ENCODE results near the gene CASK.

CASK gene

GRCh38 chrX:41827886-41828285 is 95.5 kb downstream of the CASK start:
- no peak for DNase-seq

GRCh38 chrX:41825796-41826195 is 97.6 kb downstream of the CASK start:
- DNase-seq, result no peak

DNA sequence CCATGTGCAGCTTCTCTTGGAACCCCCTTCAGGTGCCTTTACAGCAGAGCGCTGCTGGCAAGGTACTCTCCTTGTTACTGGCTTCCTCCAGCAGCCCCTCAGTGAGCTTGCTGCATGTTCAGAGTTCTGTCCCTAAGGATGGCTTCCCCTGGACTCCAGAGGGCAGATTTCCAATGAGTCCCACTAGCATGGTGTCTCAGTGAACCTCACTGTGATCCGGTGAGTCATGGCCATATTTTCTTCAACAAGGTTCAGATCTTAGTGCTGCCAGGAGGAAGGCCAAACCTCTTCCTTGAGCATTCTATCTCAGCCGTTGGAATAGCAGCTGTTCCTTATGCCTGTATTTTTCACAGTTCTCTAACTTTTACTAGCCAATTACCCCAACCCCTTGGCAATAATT is 98.8 kb downstream of the CASK start:
- no peak for DNase-seq

DNA sequence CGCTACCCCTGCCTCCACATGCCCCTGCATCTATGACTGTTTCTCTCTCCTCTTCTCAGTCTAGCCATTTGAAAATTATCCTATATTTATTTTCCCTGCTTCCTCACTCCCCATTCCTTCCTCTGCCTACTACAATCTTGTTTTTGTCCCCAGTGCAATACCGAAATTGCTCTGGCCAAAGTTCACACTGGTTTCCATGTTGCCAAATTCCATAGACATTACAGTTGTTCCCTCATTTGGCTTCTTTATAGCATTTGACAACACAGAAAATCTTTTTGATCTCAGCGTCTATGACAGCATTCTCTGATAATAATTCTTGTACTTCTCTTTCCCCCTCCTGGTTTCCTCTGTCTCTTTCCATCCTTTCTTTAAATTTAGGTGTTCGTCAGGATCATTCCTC is 100.0 kb downstream of the CASK start:
- no peak for DNase-seq

DNA sequence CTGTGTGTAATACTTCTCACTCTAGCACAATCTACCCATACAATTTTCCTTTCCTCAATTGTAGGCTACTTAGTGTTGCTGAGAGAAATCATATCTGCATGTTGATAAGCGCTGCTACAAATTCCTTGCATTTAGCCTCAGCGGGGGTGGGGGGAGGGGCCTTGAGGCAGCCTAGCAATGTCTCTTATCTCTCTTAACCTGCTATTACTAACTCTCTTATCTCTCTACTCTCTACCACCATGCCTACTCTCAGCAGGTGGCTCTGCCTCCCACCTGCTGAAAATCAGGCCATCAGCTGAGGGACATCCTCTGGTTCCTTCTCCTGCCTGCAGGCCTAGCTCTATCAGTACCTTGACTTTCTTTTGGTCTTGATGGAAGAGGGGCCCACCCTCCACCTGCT is 100.5 kb downstream of the CASK start:
- no peak for DNase-seq

GRCh38 chrX:41808047-41808446 is 115.3 kb downstream of the CASK start:
- DNase-seq, result no peak

DNA sequence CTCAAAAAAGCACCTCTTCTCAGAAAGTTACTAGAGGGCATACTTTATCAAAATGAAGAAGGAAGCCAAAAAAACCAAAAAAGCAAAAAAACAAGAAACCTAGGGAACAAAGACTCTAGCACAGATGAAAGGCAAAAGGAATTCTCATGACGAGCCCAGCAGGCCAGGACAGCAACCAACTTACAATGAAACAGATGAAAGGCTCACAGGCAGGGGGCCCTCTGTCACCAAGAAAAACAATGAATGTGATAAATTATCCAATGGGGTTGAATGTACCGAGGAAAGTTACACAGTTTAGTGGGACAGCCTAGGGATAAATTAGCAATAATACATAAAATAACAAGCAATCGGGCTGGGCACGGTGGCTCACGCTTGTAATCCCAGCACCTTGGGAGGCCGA is 120.4 kb downstream of the CASK start:
- DNase-seq, result no peak

- no peak for DNase-seq
Observed at GRCh38 chrX:41799661-41800060, 123.7 kb downstream of the CASK start.

DNA sequence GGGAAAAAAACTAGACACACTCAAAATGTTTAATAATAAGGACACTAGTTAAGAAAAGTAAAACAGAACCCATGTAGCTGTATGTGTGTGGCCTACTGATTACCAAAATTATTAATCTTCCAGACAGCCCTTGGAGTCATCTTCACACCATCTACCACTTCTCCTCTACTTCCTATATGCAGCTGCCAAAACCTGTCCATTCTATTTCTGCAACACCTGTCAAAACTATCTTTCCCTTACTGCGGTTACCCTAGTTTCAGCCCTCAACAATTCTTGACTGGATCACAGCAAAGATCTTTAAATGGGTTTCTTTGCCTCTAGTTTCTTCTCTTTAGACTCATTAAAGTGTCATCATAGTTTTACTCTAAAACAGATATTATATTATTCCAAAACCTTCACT is 126.8 kb downstream of the CASK start:
- no peak for DNase-seq

DNA sequence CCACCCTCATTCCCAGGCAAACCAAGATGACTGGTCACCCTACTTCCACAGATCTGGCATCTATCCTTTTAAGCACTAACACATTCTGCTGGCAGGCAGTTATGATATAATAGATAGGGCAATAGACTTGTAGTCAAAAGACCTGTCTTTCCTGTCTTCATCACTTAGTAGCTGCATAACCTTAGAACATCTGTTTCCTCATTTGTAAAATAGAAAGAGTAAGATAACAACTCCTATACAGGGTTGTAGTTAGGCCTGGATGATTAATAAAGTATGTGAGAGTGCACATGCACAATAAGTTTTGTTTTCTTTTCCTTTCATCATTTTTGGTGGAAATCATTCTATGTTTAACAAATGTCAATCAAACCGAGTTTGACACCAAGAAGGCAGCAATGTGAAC is 127.3 kb downstream of the CASK start:
- no peak for DNase-seq

GRCh38 chrX:41789374-41789773 is 134.0 kb downstream of the CASK start:
- no peak for DNase-seq

GRCh38 chrX:41785685-41786084 is 137.7 kb downstream of the CASK start:
- DNase-seq, result no peak

- no peak for DNase-seq
Observed at GRCh38 chrX:41781500-41781899, 141.9 kb downstream of the CASK start.

- no peak for DNase-seq
Observed at GRCh38 chrX:41779941-41780340, 143.4 kb downstream of the CASK start.

GRCh38 chrX:41779030-41779564 is 144.3 kb downstream of the CASK start:
- no peak for DNase-seq

GRCh38 chrX:41761702-41762101 is 161.7 kb downstream of the CASK start:
- DNase-seq, result no peak

GRCh38 chrX:41761169-41761568 is 162.2 kb downstream of the CASK start:
- no peak for DNase-seq

GRCh38 chrX:41759817-41760216 is 163.5 kb downstream of the CASK start:
- DNase-seq, result no peak

GRCh38 chrX:41758401-41758800 is 165.0 kb downstream of the CASK start:
- no peak for DNase-seq

- DNase-seq, result no peak
Observed at GRCh38 chrX:41750716-41751115, 172.6 kb downstream of the CASK start.

GRCh38 chrX:41739871-41740270 is 183.5 kb downstream of the CASK start:
- DNase-seq, result no peak

DNA sequence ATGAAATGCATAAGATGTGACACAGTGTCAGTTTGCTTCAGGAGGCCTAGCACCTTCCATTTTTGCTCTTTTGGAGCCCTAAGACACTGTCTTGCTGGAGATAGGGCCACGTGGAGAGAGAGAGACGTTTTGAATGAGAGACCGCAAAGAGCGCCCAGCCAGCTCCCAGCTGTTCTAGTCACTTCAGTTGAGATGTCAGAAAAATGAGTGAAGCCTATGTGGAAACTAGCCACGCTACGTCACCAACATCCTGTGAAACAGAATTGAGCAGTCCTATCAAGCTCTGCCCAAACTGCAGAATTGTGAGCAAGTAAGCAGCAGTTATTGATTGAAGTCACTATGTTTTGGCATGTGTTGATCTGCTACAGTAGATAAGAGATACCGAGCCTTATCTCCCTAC is 186.3 kb downstream of the CASK start:
- DNase-seq, result peak; percentile 32

DNA sequence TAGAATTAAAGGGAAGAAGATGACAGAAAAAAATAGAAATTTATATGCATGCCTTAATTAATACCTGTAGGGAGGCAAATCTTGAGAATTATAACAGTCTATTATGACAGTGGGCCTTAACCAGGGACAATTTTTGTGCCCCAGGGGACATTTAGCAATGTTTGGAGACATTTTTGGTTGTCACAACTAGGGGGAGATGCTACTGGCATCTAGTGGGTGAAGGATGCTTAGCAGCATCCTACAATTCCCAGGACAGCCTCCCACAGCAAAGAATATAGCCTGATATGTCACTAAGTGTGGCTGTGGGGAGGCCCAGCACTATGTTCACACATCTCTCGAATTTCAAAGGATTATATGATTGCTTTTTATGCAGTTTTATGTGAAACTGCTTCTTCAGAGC is 188.8 kb downstream of the CASK start:
- DNase-seq, result no peak

DNA sequence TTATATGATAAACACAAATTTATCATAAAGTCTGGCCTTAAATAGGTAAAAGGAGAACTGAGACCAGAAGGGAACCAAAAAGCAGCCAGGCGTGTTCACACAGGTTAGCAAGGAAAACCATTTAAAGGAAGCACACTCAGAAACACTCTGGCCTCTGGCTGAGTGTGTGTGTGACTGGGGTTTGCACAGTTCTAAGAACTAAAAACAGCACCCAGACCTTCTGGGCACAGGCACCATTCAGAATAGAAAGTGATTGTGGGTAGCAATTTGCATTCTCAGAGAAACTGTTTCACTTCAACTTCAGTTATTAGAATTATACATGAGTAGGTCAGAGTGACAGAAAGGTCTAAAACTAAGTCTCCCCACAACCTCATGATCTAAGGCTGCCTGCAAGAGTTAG is 189.4 kb downstream of the CASK start:
- DNase-seq, result peak; percentile 20

DNA sequence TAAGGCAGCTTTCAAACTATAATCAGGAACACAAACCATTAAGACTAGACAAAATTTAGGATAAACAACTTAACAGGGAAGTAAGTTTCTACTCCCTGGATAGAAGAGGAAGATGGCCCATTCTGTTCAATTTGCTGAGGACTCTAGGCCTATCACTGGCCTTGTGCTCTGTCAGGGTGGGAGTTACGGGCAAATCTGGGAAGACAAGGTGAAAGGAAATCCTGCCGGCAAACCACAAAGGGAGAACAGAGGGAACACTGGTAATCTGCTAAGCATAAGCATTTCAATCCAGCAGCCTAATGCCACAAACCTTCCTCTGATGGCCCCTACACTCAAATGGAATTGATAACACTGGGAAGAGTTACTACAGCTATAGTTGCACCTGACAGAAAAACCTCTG is 191.1 kb downstream of the CASK start:
- no peak for DNase-seq

DNA sequence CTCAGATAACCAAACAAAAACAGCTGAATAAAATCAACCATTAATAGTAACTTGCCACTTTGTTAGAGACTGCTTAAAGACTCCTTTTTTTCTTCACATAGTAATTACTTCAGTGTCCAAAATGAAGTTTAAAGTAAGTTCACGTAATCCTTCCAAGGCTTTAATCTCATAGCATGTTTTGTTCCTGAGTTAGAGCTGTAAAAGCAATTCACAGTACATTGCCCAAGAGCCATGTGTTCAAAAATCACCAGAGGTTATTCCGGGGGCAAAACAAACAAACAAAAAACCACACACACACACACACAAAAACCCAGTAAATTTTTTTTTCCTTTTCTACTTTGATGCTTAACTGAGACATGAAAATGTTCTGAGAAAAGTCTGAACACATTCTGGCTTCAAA is 193.3 kb downstream of the CASK start:
- DNase-seq, result no peak
